ENCODE measurements around the gene NEK2. TPM values are rescaled to one million over a fixed set of nuclear protein-coding genes. Genes with fewer than 3 reads are reported as not detected.

Gene NEK2
- total and polyA plus RNA-seq, 2 of the 13 experiments (the other 11 are each of a cell fraction or from before 2014, with no cell fraction given), result 10.9 to 40.8 TPM

DNA sequence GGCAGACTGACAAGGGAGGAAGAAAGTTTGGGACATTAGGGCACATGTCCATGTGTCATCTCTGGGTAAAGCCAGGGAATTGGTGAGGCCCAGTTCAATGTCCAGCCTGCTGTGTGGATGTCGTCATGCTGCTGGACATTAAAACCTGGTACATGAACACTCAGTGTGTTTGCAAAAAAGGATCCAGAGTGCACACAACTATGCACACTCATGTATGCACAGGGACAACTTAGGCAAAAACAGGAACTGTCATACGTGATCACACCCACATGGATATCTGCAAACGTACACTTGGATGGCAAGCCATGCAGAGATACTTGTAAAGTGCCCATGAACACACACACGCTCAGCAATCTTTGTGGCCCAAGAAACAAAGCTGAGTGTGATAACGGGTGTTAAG, 47.9 kb upstream of the NEK2 start (continued):
- TF ChIP-seq, protein P1, sequence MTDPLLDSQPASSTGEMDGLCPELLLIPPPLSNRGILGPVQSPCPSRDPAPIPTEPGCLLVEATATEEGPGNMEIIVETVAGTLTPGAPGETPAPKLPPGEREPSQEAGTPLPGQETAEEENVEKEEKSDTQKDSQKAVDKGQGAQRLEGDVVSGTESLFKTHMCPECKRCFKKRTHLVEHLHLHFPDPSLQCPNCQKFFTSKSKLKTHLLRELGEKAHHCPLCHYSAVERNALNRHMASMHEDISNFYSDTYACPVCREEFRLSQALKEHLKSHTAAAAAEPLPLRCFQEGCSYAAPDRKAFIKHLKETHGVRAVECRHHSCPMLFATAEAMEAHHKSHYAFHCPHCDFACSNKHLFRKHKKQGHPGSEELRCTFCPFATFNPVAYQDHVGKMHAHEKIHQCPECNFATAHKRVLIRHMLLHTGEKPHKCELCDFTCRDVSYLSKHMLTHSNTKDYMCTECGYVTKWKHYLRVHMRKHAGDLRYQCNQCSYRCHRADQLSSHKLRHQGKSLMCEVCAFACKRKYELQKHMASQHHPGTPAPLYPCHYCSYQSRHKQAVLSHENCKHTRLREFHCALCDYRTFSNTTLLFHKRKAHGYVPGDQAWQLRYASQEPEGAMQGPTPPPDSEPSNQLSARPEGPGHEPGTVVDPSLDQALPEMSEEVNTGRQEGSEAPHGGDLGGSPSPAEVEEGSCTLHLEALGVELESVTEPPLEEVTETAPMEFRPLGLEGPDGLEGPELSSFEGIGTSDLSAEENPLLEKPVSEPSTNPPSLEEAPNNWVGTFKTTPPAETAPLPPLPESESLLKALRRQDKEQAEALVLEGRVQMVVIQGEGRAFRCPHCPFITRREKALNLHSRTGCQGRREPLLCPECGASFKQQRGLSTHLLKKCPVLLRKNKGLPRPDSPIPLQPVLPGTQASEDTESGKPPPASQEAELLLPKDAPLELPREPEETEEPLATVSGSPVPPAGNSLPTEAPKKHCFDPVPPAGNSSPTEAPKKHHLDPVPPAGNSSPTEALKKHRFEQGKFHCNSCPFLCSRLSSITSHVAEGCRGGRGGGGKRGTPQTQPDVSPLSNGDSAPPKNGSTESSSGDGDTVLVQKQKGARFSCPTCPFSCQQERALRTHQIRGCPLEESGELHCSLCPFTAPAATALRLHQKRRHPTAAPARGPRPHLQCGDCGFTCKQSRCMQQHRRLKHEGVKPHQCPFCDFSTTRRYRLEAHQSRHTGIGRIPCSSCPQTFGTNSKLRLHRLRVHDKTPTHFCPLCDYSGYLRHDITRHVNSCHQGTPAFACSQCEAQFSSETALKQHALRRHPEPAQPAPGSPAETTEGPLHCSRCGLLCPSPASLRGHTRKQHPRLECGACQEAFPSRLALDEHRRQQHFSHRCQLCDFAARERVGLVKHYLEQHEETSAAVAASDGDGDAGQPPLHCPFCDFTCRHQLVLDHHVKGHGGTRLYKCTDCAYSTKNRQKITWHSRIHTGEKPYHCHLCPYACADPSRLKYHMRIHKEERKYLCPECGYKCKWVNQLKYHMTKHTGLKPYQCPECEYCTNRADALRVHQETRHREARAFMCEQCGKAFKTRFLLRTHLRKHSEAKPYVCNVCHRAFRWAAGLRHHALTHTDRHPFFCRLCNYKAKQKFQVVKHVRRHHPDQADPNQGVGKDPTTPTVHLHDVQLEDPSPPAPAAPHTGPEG (CRISPR knock-in tag; IDR thresholded peaks at IDR 0.05), result no peak
- TF ChIP-seq ZNF629 (CRISPR knock-in tag; conservative IDR thresholded peaks at IDR 0.05) (no peak), YEATS4 (CRISPR knock-in tag; IDR thresholded peaks at IDR 0.05; ENCODE audit: borderline replicate concordance) (no peak), GABPA (IDR thresholded peaks at IDR 0.05; ENCODE audit: low read depth, low read length) (no peak), GABPA (CRISPR knock-in tag; IDR thresholded peaks at IDR 0.05; ENCODE audit: low read depth) (no peak), ZNF292 (CRISPR knock-in tag; IDR thresholded peaks at IDR 0.05; ENCODE audit: borderline replicate concordance, low read depth) (no peak), POLR2G (IDR thresholded peaks at IDR 0.05; ENCODE audit: low read depth, low read length) (no peak), ZSCAN25 (CRISPR knock-in tag; IDR thresholded peaks at IDR 0.05) (no peak), NR2C2 (CRISPR knock-in tag; IDR thresholded peaks at IDR 0.05; ENCODE audit: borderline replicate concordance) (peak; percentile 19; the same call in 1 of the 2 replicates), GATAD2A (CRISPR knock-in tag; IDR thresholded peaks at IDR 0.05) (0 out of 2 replicates have a peak, but pooled peaks have one; percentile 34)
- TF ChIP-seq, protein P2, sequence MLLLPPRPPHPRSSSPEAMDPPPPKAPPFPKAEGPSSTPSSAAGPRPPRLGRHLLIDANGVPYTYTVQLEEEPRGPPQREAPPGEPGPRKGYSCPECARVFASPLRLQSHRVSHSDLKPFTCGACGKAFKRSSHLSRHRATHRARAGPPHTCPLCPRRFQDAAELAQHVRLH (CRISPR knock-in tag; IDR thresholded peaks at IDR 0.05; ENCODE audit: borderline replicate concordance, low read depth), result no peak
- TF ChIP-seq, protein P3, sequence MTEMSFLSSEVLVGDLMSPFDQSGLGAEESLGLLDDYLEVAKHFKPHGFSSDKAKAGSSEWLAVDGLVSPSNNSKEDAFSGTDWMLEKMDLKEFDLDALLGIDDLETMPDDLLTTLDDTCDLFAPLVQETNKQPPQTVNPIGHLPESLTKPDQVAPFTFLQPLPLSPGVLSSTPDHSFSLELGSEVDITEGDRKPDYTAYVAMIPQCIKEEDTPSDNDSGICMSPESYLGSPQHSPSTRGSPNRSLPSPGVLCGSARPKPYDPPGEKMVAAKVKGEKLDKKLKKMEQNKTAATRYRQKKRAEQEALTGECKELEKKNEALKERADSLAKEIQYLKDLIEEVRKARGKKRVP (CRISPR knock-in tag; IDR thresholded peaks at IDR 0.05), result peak in 1 of 2 experiments; percentile 82; a peak in 2 of 4 replicates
- TF ChIP-seq, protein P4, sequence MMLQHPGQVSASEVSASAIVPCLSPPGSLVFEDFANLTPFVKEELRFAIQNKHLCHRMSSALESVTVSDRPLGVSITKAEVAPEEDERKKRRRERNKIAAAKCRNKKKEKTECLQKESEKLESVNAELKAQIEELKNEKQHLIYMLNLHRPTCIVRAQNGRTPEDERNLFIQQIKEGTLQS (CRISPR knock-in tag; IDR thresholded peaks at IDR 0.05), result peak; percentile 57
- TF ChIP-seq, protein P5, sequence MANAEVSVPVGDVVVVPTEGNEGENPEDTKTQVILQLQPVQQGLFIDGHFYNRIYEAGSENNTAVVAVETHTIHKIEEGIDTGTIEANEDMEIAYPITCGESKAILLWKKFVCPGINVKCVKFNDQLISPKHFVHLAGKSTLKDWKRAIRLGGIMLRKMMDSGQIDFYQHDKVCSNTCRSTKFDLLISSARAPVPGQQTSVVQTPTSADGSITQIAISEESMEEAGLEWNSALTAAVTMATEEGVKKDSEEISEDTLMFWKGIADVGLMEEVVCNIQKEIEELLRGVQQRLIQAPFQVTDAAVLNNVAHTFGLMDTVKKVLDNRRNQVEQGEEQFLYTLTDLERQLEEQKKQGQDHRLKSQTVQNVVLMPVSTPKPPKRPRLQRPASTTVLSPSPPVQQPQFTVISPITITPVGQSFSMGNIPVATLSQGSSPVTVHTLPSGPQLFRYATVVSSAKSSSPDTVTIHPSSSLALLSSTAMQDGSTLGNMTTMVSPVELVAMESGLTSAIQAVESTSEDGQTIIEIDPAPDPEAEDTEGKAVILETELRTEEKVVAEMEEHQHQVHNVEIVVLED (CRISPR knock-in tag; IDR thresholded peaks at IDR 0.05; ENCODE audit: borderline replicate concordance), result no peak
- TF ChIP-seq, protein P6, sequence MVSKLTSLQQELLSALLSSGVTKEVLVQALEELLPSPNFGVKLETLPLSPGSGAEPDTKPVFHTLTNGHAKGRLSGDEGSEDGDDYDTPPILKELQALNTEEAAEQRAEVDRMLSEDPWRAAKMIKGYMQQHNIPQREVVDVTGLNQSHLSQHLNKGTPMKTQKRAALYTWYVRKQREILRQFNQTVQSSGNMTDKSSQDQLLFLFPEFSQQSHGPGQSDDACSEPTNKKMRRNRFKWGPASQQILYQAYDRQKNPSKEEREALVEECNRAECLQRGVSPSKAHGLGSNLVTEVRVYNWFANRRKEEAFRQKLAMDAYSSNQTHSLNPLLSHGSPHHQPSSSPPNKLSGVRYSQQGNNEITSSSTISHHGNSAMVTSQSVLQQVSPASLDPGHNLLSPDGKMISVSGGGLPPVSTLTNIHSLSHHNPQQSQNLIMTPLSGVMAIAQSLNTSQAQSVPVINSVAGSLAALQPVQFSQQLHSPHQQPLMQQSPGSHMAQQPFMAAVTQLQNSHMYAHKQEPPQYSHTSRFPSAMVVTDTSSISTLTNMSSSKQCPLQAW (CRISPR knock-in tag; IDR thresholded peaks at IDR 0.05), result peak; percentile 40; the same call in 1 of the 2 replicates

All from HepG2 (cell line).